GM12875 (cell line): ENCODE measurements around the gene TPM2.

Experiments used
- H3K4me3 ChIP-seq: one replicate; pipeline ENCODE4 v1.5.1; 2011; ENCODE audit warnings: low read depth, low read length, control low read depth
- CTCF ChIP-seq: IDR thresholded peaks from 2 replicates; pipeline ENCODE4 v1.5.1; 2011; ENCODE audit warnings: low read depth, mild to moderate bottlenecking, control low read depth, inconsistent platforms, low read length, moderate library complexity, borderline replicate concordance; ENCODE audit not compliant: insufficient read depth

The TPM2 gene

GRCh38 chr9:35718721-35719511, 29.2 kb upstream of the TPM2 start:
- TF ChIP-seq CTCF = no peak
- no peak overlapping the region for H3K4me3 ChIP-seq

- H3K4me3 ChIP-seq = no peak overlapping the region
- TF ChIP-seq CTCF = no peak
Measured at GRCh38 chr9:35717132-35717870, 27.6 kb upstream of the TPM2 start.

GRCh38 chr9:35716230-35716629, 26.5 kb upstream of the TPM2 start:
- no peak overlapping the region for H3K4me3 ChIP-seq
- TF ChIP-seq CTCF = no peak

GRCh38 chr9:35714579-35715252, 25.0 kb upstream of the TPM2 start:
- no peak for TF ChIP-seq CTCF
- no peak overlapping the region for H3K4me3 ChIP-seq

- no peak overlapping the region for H3K4me3 ChIP-seq
- no peak for TF ChIP-seq CTCF
Measured at GRCh38 chr9:35714123-35714522, 24.4 kb upstream of the TPM2 start.

GRCh38 chr9:35713578-35713977, 23.9 kb upstream of the TPM2 start:
- TF ChIP-seq CTCF = no peak
- no peak overlapping the region for H3K4me3 ChIP-seq
